HG03045 (cell line): Measurements from ENCODE around the gene PTK7.

Experiments used
- ATAC-seq: cut with Tn5 transposase; IDR thresholded peaks from one replicate; pipeline ENCODE4 v1.9.1; 2021; ENCODE audit warnings: mild to moderate bottlenecking, moderate library complexity; ENCODE audit not compliant: unreplicated experiment

The PTK7 gene

DNA sequence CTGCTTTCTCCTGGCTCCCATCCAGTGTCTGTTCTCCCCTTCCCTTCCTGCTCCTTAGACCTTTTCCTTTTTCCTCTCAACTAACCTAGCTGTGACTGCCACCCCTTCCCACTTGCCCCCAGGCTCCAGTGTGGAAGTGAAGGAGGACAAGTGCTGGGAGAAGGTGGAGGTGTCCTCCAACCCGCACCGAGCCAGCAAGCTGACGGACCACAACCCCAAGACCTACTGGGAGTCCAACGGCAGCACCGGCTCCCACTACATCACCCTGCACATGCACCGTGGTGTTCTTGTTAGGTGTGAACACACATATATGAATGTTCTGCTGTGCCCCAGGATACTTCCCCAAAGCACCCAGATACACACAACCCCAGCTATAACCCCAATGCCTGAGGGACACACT lies 124.4 kb downstream of the PTK7 start:
- no peak for ATAC-seq

DNA sequence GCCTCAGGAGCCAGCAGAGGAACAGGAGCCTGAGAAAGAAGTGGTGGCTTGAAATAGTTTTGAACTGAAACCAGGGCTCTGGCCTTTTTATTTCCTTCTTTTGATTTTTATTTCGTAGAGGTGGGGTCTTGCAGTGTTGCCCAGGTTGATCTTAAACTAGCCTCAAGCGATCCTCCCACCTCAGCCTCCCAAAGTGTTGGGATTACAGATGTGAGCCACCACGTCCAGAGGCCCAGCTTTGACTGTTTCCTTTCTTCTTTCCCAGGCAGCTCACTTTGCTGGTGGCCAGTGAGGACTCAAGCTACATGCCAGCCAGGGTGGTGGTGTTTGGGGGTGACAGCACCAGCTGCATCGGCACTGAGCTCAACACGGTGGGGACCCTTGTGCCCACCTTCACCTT lies 126.3 kb downstream of the PTK7 start:
- ATAC-seq, result no peak

DNA sequence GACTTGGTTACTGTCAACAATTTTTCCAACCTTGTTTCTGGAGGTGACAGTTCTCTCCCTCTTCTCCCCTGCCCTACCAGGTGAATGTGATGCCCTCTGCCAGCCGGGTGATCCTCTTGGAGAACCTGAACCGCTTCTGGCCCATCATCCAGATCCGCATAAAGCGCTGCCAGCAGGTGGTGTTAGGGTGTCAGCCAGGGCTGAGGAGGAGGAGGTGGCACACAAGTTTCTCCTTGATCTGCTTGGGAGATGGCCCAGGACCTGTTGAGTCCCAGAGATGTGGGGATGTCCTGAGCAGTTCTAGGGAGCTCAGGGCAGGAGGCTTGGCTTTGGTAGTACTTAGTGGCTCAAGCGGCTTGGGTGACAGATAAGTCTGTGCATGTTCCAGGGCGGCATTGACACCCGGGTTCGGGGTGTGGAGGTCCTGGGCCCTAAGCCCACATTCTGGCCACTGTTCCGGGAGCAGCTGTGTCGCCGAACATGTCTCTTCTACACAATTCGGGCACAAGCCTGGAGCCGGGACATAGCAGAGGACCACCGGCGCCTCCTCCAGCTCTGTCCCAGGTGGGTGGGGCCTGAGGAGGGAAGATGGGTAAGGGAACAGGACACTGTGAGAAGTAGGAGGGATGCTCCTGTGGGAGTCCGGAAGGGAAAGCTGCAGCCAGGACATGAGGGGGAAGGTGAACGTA lies 127.1 kb downstream of the PTK7 start:
- ATAC-seq, result no peak

GRCh38 chr6:43203718-43204095 lies 127.6 kb downstream of the PTK7 start:
- no peak for ATAC-seq

DNA sequence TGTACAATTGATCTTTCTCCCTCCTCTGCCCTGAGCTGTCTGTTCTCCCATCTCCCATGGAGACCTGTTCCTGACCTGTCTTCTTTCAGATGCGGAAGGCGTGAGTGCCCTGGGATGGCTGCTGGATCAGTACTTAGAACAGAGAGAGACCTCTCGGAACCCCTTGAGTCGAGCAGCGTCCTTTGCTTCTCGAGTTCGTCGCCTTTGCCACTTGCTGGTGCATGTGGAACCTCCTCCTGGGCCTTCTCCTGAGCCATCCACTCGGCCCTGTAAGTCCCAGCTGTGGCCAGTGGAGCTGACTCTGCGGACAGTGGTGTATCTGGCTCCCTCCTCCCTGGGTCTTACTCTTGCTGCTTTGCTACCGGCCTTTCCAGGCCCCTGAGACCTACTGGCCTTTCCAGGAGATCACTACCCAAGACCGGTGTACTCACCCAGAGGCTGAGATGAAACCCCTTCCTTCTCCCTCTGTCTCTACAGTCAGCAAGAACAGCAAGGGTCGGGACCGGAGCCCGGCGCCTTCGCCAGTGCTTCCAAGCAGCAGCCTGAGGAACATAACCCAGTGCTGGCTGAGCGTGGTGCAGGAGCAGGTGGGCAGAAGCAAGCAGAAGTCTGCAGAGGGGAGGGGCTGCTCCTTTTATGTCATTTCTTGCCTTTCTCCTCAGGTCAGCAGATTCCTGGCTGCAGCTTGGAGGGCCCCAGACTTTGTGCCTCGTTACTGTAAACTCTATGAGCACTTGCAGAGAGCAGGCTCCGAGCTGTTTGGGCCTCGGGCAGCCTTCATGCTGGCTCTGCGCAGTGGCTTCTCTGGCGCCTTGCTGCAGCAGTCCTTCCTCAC lies 128.4 kb downstream of the PTK7 start:
- ATAC-seq, result no peak

DNA sequence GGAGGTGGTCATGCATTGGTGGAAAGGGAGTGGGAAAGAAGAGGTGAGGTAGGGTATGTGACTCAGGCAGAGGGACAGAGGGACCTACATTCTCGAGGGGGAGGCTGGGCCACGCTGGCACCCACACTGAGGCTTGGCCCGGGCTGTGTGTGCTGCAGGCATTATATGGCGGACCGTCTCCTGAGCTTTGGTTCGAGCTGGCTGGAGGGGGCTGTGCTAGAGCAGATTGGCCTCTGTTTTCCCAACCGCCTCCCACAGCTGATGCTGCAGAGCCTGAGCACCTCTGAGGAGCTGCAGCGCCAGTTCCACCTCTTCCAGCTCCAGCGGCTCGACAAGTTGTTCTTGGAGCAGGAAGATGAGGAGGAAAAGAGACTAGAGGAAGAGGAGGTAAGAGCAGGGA lies 129.7 kb downstream of the PTK7 start:
- no peak for ATAC-seq

DNA sequence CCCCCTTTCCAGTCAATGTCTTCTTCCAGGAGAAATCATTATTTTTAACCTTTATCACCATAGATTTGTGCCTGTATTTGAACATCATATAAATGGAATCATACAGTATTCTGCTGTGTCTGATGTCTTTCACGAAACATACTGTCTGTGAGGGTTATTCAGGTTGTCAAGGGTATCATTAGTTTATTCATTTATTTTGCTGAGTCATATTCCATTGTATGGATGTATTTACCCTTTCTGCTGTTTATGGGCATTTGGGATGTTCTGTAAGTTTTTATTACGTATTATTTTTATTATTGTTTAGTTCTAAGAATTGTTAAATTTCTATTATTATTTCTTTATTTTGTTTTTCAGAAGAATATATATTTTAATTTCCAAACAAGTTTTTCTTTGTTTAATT lies 131.2 kb downstream of the PTK7 start:
- no peak for ATAC-seq
